Vagina (tissue), 2 donors: ENCODE measurements around the gene TBC1D17. TPM values are rescaled to one million over a fixed set of nuclear protein-coding genes. Genes with fewer than 3 reads are reported as not detected.
"Not testable (repeated sequence)": the region's sequence is repeated elsewhere in the genome, so short reads cannot be mapped to it uniquely, and the experiment has no call there.

Experiments used
- DNase-seq, 2 donors: peaks; one replicate each; pipeline ENCODE4 v3.0.0-alpha.2; 2017; ENCODE audit errors: extremely low spot score in 2 of 2
- H3K27ac ChIP-seq: fragments of 200-600 bp; sonication (generic); one replicate; pipeline ENCODE4 v1.5.1; 2019
- H3K27me3 ChIP-seq: fragments of 200-600 bp; sonication (generic); one replicate; pipeline ENCODE4 v1.5.1; 2019
- H3K36me3 ChIP-seq, 2 donors: fragments of 200-600 bp; sonication (generic); one replicate each; pipeline ENCODE4 v1.5.1; 2017 to 2019
- H3K4me1 ChIP-seq: fragments of 200-600 bp; sonication (generic); one replicate; pipeline ENCODE4 v1.5.1; 2019
- H3K4me3 ChIP-seq, 2 donors: fragments of 200-600 bp; sonication (generic); 1 replicate in 1 of 2; 2 replicates in 1 of 2; pipeline ENCODE4 v1.5.1; 2016 to 2019
- H3K9me3 ChIP-seq: fragments of 200-600 bp; sonication (generic); one replicate; pipeline ENCODE4 v1.5.1; 2019
- POLR2A ChIP-seq, 2 donors: fragments of 450-650 bp; IDR thresholded peaks; one replicate each; pipeline ENCODE4 v1.6.1; 2017; ENCODE audit warnings: antibody characterized with exemption in 2 of 2, mild to moderate bottlenecking in 2 of 2, moderate library complexity in 2 of 2
- POLR2AphosphoS5 ChIP-seq, 2 donors: sonication (generic); formaldehyde crosslinking; IDR thresholded peaks; one replicate each; pipeline ENCODE4 v1.9.0; 2017; ENCODE audit warnings: antibody characterized with exemption in 2 of 2, mild to moderate bottlenecking in 2 of 2, low read depth in 1 of 2; ENCODE audit not compliant: insufficient read depth in 1 of 2
- intact Hi-C: fragments of 100-400 bp; cut with DNase I; formaldehyde crosslinking; loops from one replicate; pipeline ENCODE4 v1.15.1; 2023
- total RNA-seq: library from RNA; depleted of rRNA; stranded (reverse); fragments of >200 nt; gene quantifications from one replicate; pipeline ENCODE4 v1.2.3, GENCODE V29; 2016
- TF ChIP-seq, protein P1 (sequence below), 3 experiments: fragments of 450-650 bp in 2 of 3; fragments of 200-600 bp in 1 of 3; sonication (generic) in 1 of 3; IDR thresholded peaks; one replicate each; pipeline ENCODE4 v1.5.1; 2017 to 2019; ENCODE audit warnings: antibody characterized with exemption in 3 of 3, mild to moderate bottlenecking in 2 of 3, moderate library complexity in 2 of 3

TBC1D17 gene
- total RNA-seq, 1 donor from 2014 or later = 34.9 TPM

DNA sequence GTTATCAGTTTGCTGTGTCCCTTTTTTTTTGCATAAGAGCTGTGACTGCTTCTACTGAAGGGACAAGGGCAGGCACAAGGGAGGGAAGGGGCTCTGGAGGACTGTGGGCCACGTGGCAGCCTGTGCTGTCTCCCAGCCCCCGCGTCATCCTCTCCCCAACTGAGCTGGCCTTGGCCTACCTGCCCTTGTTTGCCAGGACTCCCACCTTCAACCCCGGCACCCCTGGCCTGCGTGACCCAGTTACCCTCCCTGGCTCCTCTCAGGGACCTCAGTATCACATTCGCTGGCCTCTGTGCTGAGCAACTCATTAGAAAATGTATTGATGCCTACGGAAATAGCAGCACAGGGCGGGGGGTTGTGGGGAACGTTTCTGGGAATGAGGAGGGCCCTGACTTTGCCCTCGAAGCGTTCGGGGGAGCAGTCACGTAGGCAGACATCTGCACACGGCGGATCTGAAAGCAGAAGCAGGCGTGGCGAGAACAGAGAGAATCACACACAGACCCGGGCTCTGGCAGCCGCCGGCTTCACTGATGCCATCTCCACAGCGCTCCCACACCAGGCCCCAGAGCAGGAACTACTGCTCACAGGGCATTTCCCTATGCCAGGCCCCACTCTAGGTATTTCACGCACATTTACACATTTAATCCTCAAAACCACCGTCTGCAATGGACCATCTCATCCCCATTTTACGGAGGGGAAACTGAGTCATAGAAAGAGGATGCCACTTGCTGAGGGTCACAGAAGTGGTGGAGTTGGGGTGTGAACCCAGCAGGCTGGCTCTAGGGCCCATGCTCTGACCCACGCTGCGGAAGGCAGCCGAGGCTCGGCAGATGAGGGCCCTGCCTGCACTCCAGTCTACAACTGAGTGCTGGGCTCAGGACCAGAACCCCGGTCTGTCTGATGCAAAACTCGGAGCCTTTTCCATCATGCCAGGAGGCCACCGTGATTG is 45.8 kb downstream of the TBC1D17 start:
- Histone ChIP-seq H3K27me3 (no peaks in the 10 kb centered on the region), H3K4me1 (peaks cover 40% of the 10 kb centered on the region), H3K27ac (no peak overlapping the region), H3K9me3 (no peaks in the 10 kb centered on the region), H3K4me3 (no peak overlapping the region), H3K36me3 (peaks cover 0 to 31% of the 10 kb centered on the region in 2 donors)
- TF ChIP-seq, protein P1, sequence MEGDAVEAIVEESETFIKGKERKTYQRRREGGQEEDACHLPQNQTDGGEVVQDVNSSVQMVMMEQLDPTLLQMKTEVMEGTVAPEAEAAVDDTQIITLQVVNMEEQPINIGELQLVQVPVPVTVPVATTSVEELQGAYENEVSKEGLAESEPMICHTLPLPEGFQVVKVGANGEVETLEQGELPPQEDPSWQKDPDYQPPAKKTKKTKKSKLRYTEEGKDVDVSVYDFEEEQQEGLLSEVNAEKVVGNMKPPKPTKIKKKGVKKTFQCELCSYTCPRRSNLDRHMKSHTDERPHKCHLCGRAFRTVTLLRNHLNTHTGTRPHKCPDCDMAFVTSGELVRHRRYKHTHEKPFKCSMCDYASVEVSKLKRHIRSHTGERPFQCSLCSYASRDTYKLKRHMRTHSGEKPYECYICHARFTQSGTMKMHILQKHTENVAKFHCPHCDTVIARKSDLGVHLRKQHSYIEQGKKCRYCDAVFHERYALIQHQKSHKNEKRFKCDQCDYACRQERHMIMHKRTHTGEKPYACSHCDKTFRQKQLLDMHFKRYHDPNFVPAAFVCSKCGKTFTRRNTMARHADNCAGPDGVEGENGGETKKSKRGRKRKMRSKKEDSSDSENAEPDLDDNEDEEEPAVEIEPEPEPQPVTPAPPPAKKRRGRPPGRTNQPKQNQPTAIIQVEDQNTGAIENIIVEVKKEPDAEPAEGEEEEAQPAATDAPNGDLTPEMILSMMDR (IDR thresholded peaks at IDR 0.05) = no peak
- TF ChIP-seq POLR2AphosphoS5 (IDR thresholded peaks at IDR 0.05; ENCODE audit: insufficient read depth in 1 of 2, low read depth in 1 of 2) = no peak
- no peak for TF ChIP-seq POLR2A (IDR thresholded peaks at IDR 0.05)
- DNase-seq = no peak
- intact Hi-C loops = loop anchor here (2.0 kb wide), 1 partner anchor 27 kb away; the partner anchor contains the start of gene IL4I1

DNA sequence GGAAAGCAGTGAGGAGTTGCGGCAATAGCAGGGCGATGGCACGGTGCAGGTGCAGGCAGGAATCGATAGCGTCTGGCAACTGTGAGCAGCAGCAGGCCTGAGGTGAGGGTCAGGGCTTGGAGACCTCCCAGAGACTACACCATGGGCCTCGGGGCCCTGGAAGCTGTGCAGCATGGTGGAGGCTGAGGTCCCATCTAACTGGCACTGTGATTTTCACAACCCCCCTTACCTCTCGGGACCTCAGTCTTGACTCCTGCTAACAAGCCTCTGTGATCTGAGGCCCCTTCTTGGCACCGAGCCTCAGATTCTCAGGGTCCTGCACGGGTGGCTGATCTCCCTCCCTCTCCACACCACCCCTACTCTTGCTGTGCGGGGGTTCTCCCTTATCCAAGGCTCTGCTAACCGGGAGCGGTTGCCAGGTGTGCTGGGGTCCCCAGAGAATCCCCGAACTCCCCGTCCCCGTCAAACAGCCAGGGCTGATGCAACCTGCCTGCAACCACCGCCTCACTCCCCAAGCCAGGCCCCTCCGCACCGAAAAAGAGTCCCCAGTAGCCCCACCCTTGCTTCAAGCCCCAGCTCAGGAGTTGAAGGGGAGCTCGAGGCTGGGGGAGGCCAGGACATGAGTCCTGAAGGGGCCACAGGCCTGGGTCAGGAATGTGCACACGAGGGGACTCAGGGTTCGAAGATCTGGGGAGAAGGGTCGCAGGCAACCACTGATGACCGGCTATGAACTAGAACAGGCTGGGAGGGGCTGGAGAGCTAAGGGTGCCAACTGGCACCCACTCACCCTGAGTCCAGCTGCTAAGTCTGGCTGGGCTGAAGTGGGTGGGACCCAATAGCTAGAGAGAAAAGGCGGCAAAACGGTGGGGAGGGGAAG is 46.7 kb downstream of the TBC1D17 start:
- intact Hi-C loops = no loop called here
- Histone ChIP-seq H3K4me3 (no peak overlapping the region), H3K36me3 (peaks cover 0 to 31% of the 10 kb centered on the region in 2 donors), H3K27ac (no peak overlapping the region), H3K9me3 (no peaks in the 10 kb centered on the region), H3K4me1 (peaks cover 40% of the 10 kb centered on the region), H3K27me3 (no peaks in the 10 kb centered on the region)
- DNase-seq = no peak
- TF ChIP-seq, protein P1 (IDR thresholded peaks at IDR 0.05) = no peak
- TF ChIP-seq POLR2A (IDR thresholded peaks at IDR 0.05) = no peak

DNA sequence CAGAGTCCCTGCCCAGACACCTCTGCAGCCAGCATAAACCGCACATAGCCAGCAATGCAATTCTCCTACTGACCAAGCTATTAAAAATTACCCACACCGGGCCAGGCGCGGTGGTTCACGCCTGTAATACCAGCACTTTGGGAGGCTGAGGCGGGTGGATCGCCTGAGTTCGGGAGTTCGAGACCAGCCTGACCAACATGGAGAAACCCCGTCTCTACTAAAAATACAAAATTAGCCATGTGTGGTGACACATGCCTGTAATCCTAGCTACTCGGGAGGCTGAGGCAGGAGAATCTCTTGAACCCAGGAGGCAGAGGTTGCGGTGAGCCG is 47.3 kb downstream of the TBC1D17 start:
- peaks cover 0 to 31% of the 10 kb centered on the region in 2 donors for H3K36me3 ChIP-seq
- DNase-seq, intact Hi-C loops, H3K27ac ChIP-seq, H3K27me3 ChIP-seq, H3K9me3 ChIP-seq, H3K4me3 ChIP-seq: not testable (repeated sequence)
- peaks cover 40% of the 10 kb centered on the region for H3K4me1 ChIP-seq

DNA sequence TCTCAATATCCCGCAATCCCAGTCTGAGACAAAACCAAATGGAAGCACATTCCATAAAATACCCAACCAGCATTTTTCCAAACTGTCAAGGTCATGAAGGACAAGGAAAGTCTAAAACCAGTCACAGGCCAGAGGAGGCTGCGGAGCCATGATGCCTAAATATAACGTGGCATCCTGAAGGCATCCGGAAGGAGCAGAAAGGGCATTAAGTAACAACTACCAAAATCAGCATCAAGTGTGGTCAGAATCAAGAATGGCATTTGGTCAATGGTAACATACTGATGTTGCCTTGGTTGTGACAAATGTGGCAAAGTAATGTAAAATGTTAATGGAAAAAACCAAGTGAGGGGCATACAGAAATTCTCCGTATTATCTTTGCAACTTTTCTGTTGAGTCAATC is 48.0 kb downstream of the TBC1D17 start:
- TF ChIP-seq, protein P1 (IDR thresholded peaks at IDR 0.05) = no peak
- Histone ChIP-seq H3K4me3 (no peak overlapping the region), H3K36me3 (peaks cover 0 to 31% of the 10 kb centered on the region in 2 donors), H3K27ac (no peak overlapping the region), H3K4me1 (peaks cover 40% of the 10 kb centered on the region), H3K27me3 (no peaks in the 10 kb centered on the region), H3K9me3 (no peaks in the 10 kb centered on the region)
- no peak for DNase-seq
- intact Hi-C loops = no loop called here

DNA sequence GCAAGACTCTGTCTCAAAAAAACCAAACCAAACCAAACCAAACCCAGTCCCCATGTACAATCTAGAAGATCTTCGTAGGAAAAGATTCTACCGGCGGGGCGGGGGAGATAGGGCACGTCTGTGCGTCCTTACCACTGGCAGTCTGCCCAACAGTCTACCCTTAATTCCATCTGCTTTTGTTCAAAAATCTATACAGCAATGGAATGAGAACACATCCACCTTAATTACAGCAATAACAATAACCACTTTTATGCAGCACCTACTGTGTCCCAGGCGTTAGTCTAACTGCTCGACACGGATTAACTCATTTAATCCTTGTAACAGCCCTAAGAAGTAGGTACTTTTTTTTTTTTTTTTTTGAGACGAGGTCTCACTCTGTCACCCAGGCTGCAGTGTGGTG is 49.0 kb downstream of the TBC1D17 start:
- Histone ChIP-seq H3K36me3 (peaks cover 0 to 30% of the 10 kb centered on the region in 2 donors), H3K9me3 (no peaks in the 10 kb centered on the region), H3K27ac (no peak overlapping the region), H3K4me1 (peaks cover 40% of the 10 kb centered on the region), H3K27me3 (no peaks in the 10 kb centered on the region), H3K4me3 (no peak overlapping the region)
- no peak for TF ChIP-seq POLR2AphosphoS5 (IDR thresholded peaks at IDR 0.05; ENCODE audit: insufficient read depth in 1 of 2, low read depth in 1 of 2)
- TF ChIP-seq, protein P1 (IDR thresholded peaks at IDR 0.05) = no peak
- TF ChIP-seq POLR2A (IDR thresholded peaks at IDR 0.05) = no peak
- DNase-seq = no peak
- intact Hi-C loops = no loop called here
